GM12864 (cell line): ENCODE measurements around the gene ARVCF.

Experiments used
- DNase-seq: peaks from one replicate; pipeline ENCODE4 v3.0.0-alpha.2; 2011; ENCODE audit warnings: low read depth
- H3K4me3 ChIP-seq: 2 replicates; pipeline ENCODE4 v1.5.1; 2011; ENCODE audit warnings: mild to moderate bottlenecking, low read depth, low read length, control low read depth
- CTCF ChIP-seq: IDR thresholded peaks from 2 replicates; pipeline ENCODE4 v1.5.1; 2011; ENCODE audit warnings: low read depth, mild to moderate bottlenecking, moderate library complexity, low read length, control low read depth, inconsistent platforms; ENCODE audit errors: missing control alignments

Gene ARVCF

GRCh38 chr22:20052309-20053259 is 36.0 kb upstream of the ARVCF start:
- no peak for TF ChIP-seq CTCF
- no peak overlapping the region for H3K4me3 ChIP-seq
- DNase-seq = no peak

GRCh38 chr22:20051927-20052308 is 35.3 kb upstream of the ARVCF start:
- H3K4me3 ChIP-seq = no peak overlapping the region
- TF ChIP-seq CTCF = no peak
- DNase-seq = no peak

- DNase-seq = no peak
- H3K4me3 ChIP-seq = no peak overlapping the region
- TF ChIP-seq CTCF = no peak
These were observed 30.1 kb upstream of the ARVCF start for GRCh38 chr22:20046730-20047129.

- H3K4me3 ChIP-seq = no peak overlapping the region
- DNase-seq = no peak
- TF ChIP-seq CTCF = no peak
These were observed 28.0 kb upstream of the ARVCF start for GRCh38 chr22:20044495-20045151.

- TF ChIP-seq CTCF = no peak
- DNase-seq = no peak
- H3K4me3 ChIP-seq = no peak overlapping the region
These were observed 27.3 kb upstream of the ARVCF start for GRCh38 chr22:20043997-20044342.

- H3K4me3 ChIP-seq = no peak overlapping the region
- TF ChIP-seq CTCF = no peak
- DNase-seq = no peak
These were observed 26.7 kb upstream of the ARVCF start for GRCh38 chr22:20043057-20043996.
